Measurements from ENCODE around the gene LONRF2.

LONRF2 gene

GRCh38 chr2:100289020-100289419 is 33.3 kb downstream of the LONRF2 start:
- Mint-ChIP-seq H3K36me3 (ENCODE audit: low read depth) (no peaks in the 10 kb centered on the region), H3K9me3 (no peaks in the 10 kb centered on the region), H3K27me3 (peaks cover 12% of the 10 kb centered on the region), H3K4me3 (no peak overlapping the region), H3K4me1 (ENCODE audit: low read depth) (no peaks in the 10 kb centered on the region), H3K27ac (no peak overlapping the region)

- Mint-ChIP-seq H3K9me3 (no peaks in the 10 kb centered on the region), H3K36me3 (ENCODE audit: low read depth) (no peaks in the 10 kb centered on the region), H3K27ac (no peak overlapping the region), H3K4me3 (no peak overlapping the region), H3K27me3 (peaks cover 26% of the 10 kb centered on the region), H3K4me1 (ENCODE audit: low read depth) (no peaks in the 10 kb centered on the region)
Observed at GRCh38 chr2:100286318-100286717, 36.0 kb downstream of the LONRF2 start.

DNA sequence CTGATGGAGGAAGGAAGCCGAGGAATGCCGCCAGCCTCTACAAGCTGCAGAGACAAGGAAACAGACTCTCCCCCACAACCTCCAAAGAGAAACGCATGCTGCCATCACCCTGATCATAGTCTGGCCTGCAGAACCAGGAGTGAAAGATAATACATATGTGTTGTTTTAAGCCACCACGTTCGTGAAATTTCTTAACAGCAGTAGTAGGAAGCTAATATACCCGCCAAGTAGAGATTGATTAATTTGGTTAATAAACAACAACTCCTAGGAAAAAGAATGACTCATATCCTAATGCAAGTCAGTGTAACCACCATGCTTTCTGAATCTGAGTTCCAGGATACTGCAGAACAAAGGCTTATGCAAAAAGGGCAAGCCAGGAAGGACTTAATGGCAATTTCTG is 36.6 kb downstream of the LONRF2 start:
- Mint-ChIP-seq H3K4me1 (ENCODE audit: low read depth) (no peaks in the 10 kb centered on the region), H3K27me3 (peaks cover 32% of the 10 kb centered on the region), H3K9me3 (no peaks in the 10 kb centered on the region), H3K36me3 (ENCODE audit: low read depth) (no peaks in the 10 kb centered on the region), H3K4me3 (no peak overlapping the region), H3K27ac (no peak overlapping the region)

DNA sequence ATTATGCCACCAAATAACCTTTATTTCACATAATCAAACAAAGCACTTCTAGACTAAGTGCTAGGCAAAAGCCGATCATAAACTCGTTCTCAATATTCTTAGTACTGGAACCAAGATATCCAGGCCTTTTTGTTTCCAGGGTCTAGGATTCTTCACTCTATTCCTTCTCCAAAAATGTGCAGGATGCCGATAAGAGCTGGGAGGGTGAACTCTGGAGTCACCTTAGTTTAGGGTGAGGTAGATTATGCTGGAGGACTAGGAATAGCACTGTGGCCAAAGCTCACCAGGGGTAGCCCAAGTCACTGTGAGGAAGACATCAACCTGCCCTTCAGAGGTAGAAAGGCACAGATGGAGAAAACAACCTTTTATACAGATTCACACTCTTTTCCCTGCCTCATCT is 37.3 kb downstream of the LONRF2 start:
- peaks cover 32% of the 10 kb centered on the region for H3K27me3 Mint-ChIP-seq
- no peaks in the 10 kb centered on the region for H3K9me3 Mint-ChIP-seq
- H3K4me3 Mint-ChIP-seq: no peak overlapping the region
- H3K36me3 Mint-ChIP-seq (ENCODE audit: low read depth): no peaks in the 10 kb centered on the region
- no peaks in the 10 kb centered on the region for H3K4me1 Mint-ChIP-seq (ENCODE audit: low read depth)
- no peak overlapping the region for H3K27ac Mint-ChIP-seq

DNA sequence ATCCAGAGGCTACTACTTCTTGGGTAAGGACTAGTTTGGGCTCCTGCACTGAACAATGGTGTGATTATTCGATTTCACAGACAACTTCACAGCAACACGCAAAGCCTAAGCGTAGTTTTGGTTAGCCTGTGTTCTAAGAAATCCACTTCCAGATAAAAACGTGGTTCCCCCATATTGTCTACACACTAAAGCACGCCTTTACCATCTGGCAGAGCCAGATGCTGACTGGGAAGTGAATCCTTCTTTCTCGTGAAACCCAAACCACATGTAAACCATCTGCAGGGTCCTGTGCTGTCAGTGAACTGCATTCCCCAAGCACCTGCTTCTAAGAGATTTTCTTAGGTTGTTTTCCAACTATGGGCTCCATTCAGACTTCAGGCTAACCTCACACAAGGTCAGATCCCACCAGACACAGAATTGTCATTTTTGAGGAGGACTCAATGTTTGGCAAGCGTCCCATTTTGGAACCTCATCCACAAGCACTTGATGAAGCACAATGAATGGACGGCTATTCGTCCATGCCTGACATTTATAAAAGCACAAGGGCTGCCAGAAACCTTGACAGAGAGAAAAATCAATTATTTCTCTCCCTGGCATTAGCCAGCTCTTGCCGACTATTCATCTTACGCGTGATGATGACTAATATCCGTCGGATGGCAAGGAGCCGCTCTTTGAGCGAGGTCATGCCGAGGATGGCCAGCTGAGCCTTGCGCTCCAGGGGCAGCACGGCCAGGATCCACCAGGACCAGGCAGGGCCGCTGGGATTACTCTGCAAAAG is 38.4 kb downstream of the LONRF2 start:
- no peaks in the 10 kb centered on the region for H3K9me3 Mint-ChIP-seq
- H3K4me3 Mint-ChIP-seq: no peak overlapping the region
- H3K4me1 Mint-ChIP-seq (ENCODE audit: low read depth): no peaks in the 10 kb centered on the region
- H3K36me3 Mint-ChIP-seq (ENCODE audit: low read depth): no peaks in the 10 kb centered on the region
- H3K27me3 Mint-ChIP-seq: peaks cover 32% of the 10 kb centered on the region
- H3K27ac Mint-ChIP-seq: no peak overlapping the region

- Mint-ChIP-seq H3K27me3 (peaks cover 31% of the 10 kb centered on the region), H3K9me3 (no peaks in the 10 kb centered on the region), H3K27ac (no peak overlapping the region), H3K36me3 (ENCODE audit: low read depth) (no peaks in the 10 kb centered on the region), H3K4me3 (no peak overlapping the region), H3K4me1 (ENCODE audit: low read depth) (no peaks in the 10 kb centered on the region)
Observed at GRCh38 chr2:100281521-100282438, 40.5 kb downstream of the LONRF2 start.

DNA sequence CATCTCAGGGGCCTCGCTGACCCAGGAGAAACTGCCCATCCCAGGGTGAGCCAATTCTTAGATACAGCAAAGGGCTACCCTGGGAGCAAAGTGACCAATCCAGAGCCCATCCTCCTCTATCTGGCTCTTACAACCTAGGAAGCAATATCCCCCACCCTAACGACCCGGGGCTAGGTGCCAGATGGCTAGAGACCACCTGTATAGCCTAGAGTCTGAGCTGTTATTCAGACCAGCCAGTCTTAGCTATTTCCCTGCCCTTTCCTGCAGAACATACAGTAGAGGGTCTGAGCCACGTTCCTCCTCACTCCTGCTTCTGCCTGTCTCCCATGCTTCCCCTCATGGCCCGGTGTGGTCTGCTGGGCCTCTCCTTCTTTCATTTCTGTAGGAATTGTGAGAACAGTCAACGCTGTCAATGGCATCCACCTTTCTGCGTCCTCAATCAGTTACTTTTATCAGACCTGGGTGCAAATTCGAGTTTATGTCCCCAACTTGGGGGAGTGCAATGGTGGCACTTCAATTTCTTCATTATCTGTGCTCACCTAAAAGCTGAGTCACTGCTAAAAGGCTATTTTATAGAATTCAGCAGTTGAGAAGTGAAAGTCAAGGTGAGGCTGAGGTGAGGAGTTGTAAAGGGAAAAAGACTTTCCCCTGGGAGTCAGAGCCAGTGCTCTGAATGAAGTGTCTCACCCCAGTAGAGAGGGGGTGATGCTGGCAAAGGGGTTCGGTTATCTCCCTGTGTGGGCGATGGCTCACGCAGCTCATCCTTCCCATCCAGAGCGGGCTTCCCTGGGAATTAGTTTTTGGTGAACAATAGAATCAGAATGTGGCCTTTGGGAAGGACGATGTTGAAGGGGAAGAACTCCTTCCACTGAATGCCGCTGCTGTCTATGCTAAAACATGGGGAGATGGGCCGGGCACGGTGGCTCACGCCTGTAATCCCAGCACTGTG is 42.4 kb downstream of the LONRF2 start:
- H3K27ac Mint-ChIP-seq: no peak overlapping the region
- no peaks in the 10 kb centered on the region for H3K9me3 Mint-ChIP-seq

GRCh38 chr2:100278986-100279385 is 43.3 kb downstream of the LONRF2 start:
- no peaks in the 10 kb centered on the region for H3K9me3 Mint-ChIP-seq
- peaks cover 24% of the 10 kb centered on the region for H3K27me3 Mint-ChIP-seq
- no peak overlapping the region for H3K27ac Mint-ChIP-seq
- H3K4me1 Mint-ChIP-seq (ENCODE audit: low read depth): no peaks in the 10 kb centered on the region
- no peak overlapping the region for H3K4me3 Mint-ChIP-seq
- H3K36me3 Mint-ChIP-seq (ENCODE audit: low read depth): no peaks in the 10 kb centered on the region

More for the DNA sequence above, 42.4 kb downstream of the LONRF2 start:
- no peaks in the 10 kb centered on the region for H3K36me3 Mint-ChIP-seq (ENCODE audit: low read depth)
- no peaks in the 10 kb centered on the region for H3K4me1 Mint-ChIP-seq (ENCODE audit: low read depth)
- H3K4me3 Mint-ChIP-seq: no peak overlapping the region
- H3K27me3 Mint-ChIP-seq: peaks cover 24% of the 10 kb centered on the region

- Mint-ChIP-seq H3K4me3 (no peak overlapping the region), H3K27ac (no peak overlapping the region), H3K36me3 (ENCODE audit: low read depth) (no peaks in the 10 kb centered on the region), H3K9me3 (no peaks in the 10 kb centered on the region), H3K4me1 (ENCODE audit: low read depth) (no peaks in the 10 kb centered on the region), H3K27me3 (peaks cover 20% of the 10 kb centered on the region)
Observed at GRCh38 chr2:100278501-100278900, 43.8 kb downstream of the LONRF2 start.

DNA sequence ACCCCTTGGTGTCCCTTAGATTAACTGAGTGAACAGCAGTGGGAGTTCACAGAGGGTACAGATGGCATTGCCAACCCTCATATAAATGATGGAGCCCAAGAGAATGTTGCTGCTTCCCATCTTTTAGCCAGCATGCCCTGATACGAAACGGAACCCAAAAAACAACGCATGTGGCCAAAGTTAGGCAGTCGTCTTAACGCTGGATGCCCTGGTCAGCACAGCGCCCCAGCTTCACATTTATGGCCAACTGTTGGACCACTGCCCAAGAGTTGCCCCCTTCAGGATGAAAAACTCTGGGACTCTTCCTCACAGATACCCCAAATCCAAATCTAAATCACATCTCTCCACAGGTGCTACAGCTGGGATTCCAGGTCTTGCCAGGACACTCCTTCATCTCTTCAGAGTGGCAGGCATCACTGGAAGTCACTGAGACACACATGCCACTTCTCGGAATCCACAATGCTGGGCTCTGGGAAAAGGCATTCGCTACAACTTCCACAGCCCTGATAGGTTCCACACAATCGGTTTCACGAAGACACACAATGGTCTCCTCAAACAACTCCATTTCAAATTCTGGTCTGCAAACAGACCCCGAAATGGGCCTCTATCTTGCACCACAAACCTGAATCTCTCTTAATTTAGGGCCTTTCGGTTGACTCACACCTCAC is 44.6 kb downstream of the LONRF2 start:
- H3K4me3 Mint-ChIP-seq: no peak overlapping the region
- H3K9me3 Mint-ChIP-seq: no peaks in the 10 kb centered on the region
- H3K27ac Mint-ChIP-seq: no peak overlapping the region
- no peaks in the 10 kb centered on the region for H3K36me3 Mint-ChIP-seq (ENCODE audit: low read depth)
- peaks cover 20% of the 10 kb centered on the region for H3K27me3 Mint-ChIP-seq
- no peaks in the 10 kb centered on the region for H3K4me1 Mint-ChIP-seq (ENCODE audit: low read depth)

DNA sequence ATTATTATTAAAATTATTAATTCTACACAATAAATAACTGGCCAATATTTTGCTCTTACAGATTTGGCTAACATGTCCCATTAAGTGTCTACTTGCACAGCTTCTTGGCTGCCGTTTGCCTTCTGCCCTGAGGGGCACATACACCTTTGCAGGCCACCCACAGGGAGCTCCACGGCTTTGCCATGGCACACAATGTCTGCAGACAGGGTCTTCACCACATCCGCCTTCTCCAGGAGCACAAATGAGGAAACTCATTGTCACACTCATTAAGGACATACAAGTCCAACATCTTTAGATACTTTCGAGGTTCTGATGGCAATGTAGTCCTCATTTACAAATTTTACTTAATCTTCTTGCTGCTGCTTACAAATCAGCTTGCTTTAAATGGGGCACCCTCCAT is 45.6 kb downstream of the LONRF2 start:
- Mint-ChIP-seq H3K36me3 (ENCODE audit: low read depth) (no peaks in the 10 kb centered on the region), H3K9me3 (no peaks in the 10 kb centered on the region), H3K4me1 (ENCODE audit: low read depth) (no peaks in the 10 kb centered on the region), H3K4me3 (no peak overlapping the region), H3K27me3 (peaks cover 13% of the 10 kb centered on the region), H3K27ac (no peak overlapping the region)

DNA sequence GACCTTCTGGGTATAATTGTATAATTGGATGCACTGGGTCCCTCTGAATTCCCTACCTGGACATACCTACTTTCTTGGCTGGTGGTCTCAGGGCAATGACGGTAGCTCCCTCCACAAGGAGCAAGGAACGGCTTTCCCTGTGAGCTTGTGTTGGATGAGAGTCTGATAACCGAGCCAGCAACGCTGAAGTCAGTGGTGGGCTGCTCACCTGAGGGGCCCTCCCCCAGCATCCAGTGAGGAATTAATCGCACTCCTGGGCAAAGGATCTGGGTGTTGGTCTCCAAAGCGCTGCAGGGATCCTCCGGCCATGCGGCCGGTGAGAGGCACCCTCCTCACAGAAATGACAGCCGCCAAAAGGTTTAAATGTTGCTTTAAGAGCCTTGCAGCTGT is 47.1 kb downstream of the LONRF2 start:
- Mint-ChIP-seq H3K36me3 (ENCODE audit: low read depth) (no peaks in the 10 kb centered on the region), H3K27me3 (peaks cover 4% of the 10 kb centered on the region), H3K27ac (no peak overlapping the region), H3K9me3 (no peaks in the 10 kb centered on the region), H3K4me1 (ENCODE audit: low read depth) (no peaks in the 10 kb centered on the region), H3K4me3 (no peak overlapping the region)

DNA sequence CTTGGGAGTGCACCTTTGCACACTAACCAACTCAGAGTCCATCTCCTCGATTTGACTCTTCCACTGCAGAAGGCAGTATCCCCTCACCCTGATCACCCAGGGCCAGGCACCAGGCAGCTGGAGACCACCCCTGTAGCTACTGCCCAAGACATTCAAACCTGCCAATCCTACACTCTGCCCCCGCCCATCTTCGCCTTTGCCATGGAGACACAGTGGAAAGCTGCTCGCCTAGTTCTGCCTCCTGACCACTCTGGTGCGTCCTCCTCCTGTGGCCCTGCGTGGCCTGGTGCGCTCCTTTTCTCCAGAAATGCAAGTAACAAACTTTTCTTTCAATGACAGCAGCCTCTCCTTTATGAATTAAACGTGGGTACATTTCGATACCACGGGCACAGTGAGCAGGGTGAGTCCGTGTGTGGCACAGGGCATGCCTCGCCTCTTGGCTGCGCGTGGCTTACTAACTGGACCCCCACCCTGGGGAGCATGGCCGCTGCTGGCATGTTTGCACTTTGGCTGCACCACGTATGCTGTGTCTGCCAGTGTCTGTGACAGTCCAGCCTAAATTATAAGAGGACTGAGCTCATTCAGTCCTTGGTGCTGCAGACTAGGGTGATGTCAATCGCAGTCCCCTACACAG is 47.6 kb downstream of the LONRF2 start:
- Mint-ChIP-seq H3K36me3 (ENCODE audit: low read depth) (no peaks in the 10 kb centered on the region), H3K4me3 (no peak overlapping the region), H3K4me1 (ENCODE audit: low read depth) (no peaks in the 10 kb centered on the region), H3K9me3 (no peaks in the 10 kb centered on the region), H3K27ac (no peak overlapping the region), H3K27me3 (peaks cover 4% of the 10 kb centered on the region)

DNA sequence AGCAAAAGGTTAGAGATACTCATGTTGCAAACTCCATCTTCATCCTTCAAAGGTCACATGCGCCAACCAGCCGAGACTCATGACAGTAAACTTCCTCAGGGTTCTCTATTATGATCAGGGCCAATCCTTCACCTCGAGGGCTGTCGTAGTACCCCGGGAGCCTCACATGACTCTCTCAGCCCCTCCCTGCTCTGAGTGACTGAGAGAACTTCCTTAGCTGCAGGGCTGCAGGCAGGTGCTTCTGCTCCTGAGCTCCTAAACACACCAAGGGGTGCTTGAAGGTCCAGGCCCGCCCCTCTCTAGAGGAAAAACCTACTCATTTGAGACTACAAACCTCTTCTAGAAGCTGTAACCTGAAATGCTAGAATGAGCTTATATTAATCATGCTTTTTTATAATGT is 48.2 kb downstream of the LONRF2 start:
- Mint-ChIP-seq H3K9me3 (no peaks in the 10 kb centered on the region), H3K27me3 (peaks cover 4% of the 10 kb centered on the region), H3K4me1 (ENCODE audit: low read depth) (no peaks in the 10 kb centered on the region), H3K27ac (no peak overlapping the region), H3K36me3 (ENCODE audit: low read depth) (no peaks in the 10 kb centered on the region), H3K4me3 (no peak overlapping the region)

Data from stimulated activated naive CD8-positive, alpha-beta T cell treated with anti-CD3 and anti-CD28 coated beads, Interleukin-15, Interleukin-2, amounts not matched to agents 100 ng/mL and 50 ng/mL, for 24 hours (primary cell).